Body of pancreas (tissue), 4 donors: ENCODE results near the gene JPH3.

Experiments
- CTCF ChIP-seq, 7 experiments: fragments of 450-650 bp in 4 of 7; fragments of 200-600 bp in 3 of 7; sonication (generic) in 3 of 7; IDR thresholded peaks; one replicate each; pipeline ENCODE4 v1.5.1; 2016 to 2019; ENCODE audit warnings: antibody characterized with exemption in 7 of 7
- POLR2A ChIP-seq, 3 donors: fragments of 450-650 bp; IDR thresholded peaks; one replicate each; pipeline ENCODE4 v1.6.1; 2016; ENCODE audit warnings: antibody characterized with exemption in 3 of 3, mild to moderate bottlenecking in 2 of 3

DNA sequence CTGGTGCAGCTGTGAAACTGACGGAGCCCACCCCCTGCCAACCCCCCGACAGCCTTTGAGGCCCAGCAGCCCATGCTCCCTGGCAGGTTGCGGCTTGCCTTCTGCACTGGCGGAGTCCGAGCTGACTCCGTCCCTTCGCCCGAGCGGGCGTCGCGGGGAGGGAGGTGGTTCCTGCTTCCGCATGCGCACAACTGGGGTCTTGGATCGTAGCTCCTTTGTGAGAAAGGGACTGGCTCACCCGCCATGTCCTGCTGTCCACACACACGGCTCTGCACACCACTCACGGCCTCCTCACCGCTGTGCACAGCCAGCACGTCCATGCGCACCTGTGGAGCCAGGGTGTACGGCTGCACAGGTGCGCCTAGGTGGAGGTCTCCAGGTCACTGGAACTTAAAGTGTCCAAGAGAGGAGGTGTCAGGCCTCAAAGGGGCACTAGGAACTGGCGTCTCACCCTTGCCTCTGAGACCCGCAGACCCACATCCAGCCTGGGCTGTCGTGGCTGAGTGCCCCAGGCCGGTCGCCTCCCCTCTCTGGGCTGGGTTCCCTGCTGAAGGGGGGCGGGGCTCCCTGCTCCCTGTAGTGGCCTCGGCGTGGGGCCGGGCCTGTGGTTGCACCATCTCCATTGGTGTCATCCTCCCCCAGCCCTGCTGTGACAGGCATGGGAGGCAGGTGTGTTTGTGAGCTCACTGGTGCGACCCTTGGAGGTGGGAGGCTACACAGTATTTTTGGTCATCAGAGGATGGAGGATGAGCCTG is 45.3 kb downstream of the JPH3 start:
- no peak for TF ChIP-seq POLR2A (IDR thresholded peaks at IDR 0.05)
- no peak for TF ChIP-seq CTCF (IDR thresholded peaks at IDR 0.05)
